Pons (tissue), 1 donor: ENCODE results near the gene RIMOC1.
A peak's percentile ranks its signal among the peaks of the same experiment; 100 is the strongest.
"Not testable (repeated sequence)": the region's sequence is repeated elsewhere in the genome, so short reads cannot be mapped to it uniquely, and the experiment has no call there.

Experiments used
- DNase-seq: peaks from one replicate; pipeline ENCODE4 v3.0.0-alpha.2; 2016; ENCODE audit warnings: low spot score

Gene RIMOC1

GRCh38 chr5:41891066-41891707 is 13.0 kb upstream of the RIMOC1 start:
- no peak for DNase-seq

GRCh38 chr5:41892031-41892430 is 12.1 kb upstream of the RIMOC1 start:
- no peak for DNase-seq

- no peak for DNase-seq
These were observed 10.9 kb upstream of the RIMOC1 start for GRCh38 chr5:41893074-41893851.

GRCh38 chr5:41896230-41896629 is 7.9 kb upstream of the RIMOC1 start:
- DNase-seq, result no peak

- no peak for DNase-seq
These were observed 707 bp upstream of the RIMOC1 start for GRCh38 chr5:41903382-41903891.

- no peak for DNase-seq
These were observed 2.0 kb downstream of the RIMOC1 start for GRCh38 chr5:41906151-41906550.

- no peak for DNase-seq
These were observed 4.4 kb downstream of the RIMOC1 start for GRCh38 chr5:41908374-41909079.

- DNase-seq, result no peak
These were observed 14.0 kb downstream of the RIMOC1 start for GRCh38 chr5:41918105-41918504.

GRCh38 chr5:41921166-41921565 is 17.0 kb downstream of the RIMOC1 start:
- DNase-seq, result no peak

GRCh38 chr5:41921874-41922273 is 17.7 kb downstream of the RIMOC1 start:
- no peak for DNase-seq

- DNase-seq, result no peak
These were observed 20.4 kb downstream of the RIMOC1 start for GRCh38 chr5:41924526-41924871.

GRCh38 chr5:41924872-41925554 is 20.9 kb downstream of the RIMOC1 start, which contains the start of gene FBXO4:
Gene FBXO4, plus strand, starts transcription at chr5:41925281. Its CDS starts 29 bp downstream, at chr5:41925310.
- DNase-seq, result peak; percentile 82

- DNase-seq, result peak; percentile 45
These were observed 21.4 kb downstream of the RIMOC1 start for GRCh38 chr5:41925555-41925951.

- no peak for DNase-seq
These were observed 23.5 kb downstream of the RIMOC1 start for GRCh38 chr5:41927604-41928003.

GRCh38 chr5:41929035-41929434 is 24.9 kb downstream of the RIMOC1 start:
- no peak for DNase-seq

GRCh38 chr5:41932770-41933169 is 28.6 kb downstream of the RIMOC1 start:
- DNase-seq, result no peak

- DNase-seq, result no peak
These were observed 31.4 kb downstream of the RIMOC1 start for GRCh38 chr5:41935544-41935943.

GRCh38 chr5:41940641-41941040 is 36.5 kb downstream of the RIMOC1 start:
- DNase-seq, result no peak

- not testable (repeated sequence) for DNase-seq
These were observed 41.3 kb downstream of the RIMOC1 start for GRCh38 chr5:41945332-41945955.

GRCh38 chr5:41951224-41951623 is 47.1 kb downstream of the RIMOC1 start:
- DNase-seq, result no peak
